Neural cell (in vitro differentiated cells): ENCODE measurements around the gene RFX4. TPM values are rescaled to one million over a fixed set of nuclear protein-coding genes. Genes with fewer than 3 reads are reported as not detected.

ENCODE experiments used
- H2AFZ ChIP-seq: fragments of 200-600, 300-800 bp; sonication (generic), shearing (Covaris generic); 2 replicates; pipeline ENCODE4 v1.6.0; 2014; ENCODE audit warnings: low read depth, mild to moderate bottlenecking, antibody characterized with exemption, low read length, moderate library complexity
- H3F3A ChIP-seq: fragments of 200-600 bp; shearing (Covaris generic); 2 replicates; pipeline ENCODE4 v1.6.1; 2016; ENCODE audit warnings: mild to moderate bottlenecking, moderate library complexity, mixed read lengths, antibody characterized with exemption, low read length; ENCODE audit not compliant: insufficient read depth, poor library complexity, severe bottlenecking
- H3K27ac ChIP-seq: fragments of 200-600, 300-800 bp; sonication (generic), shearing (Covaris generic); 2 replicates; pipeline ENCODE4 v1.5.1; 2014; ENCODE audit warnings: mild to moderate bottlenecking, low read length, moderate library complexity
- H3K27me3 ChIP-seq: fragments of 300-800, 200-600 bp; sonication (generic), shearing (Covaris generic); 2 replicates; pipeline ENCODE4 v1.6.0; 2014; ENCODE audit warnings: mild to moderate bottlenecking, low read depth, low read length, moderate library complexity; ENCODE audit not compliant: insufficient read depth
- H3K36me3 ChIP-seq: fragments of 300-800, 200-600 bp; sonication (generic), shearing (Covaris generic); 2 replicates; pipeline ENCODE4 v1.5.1; 2014; ENCODE audit warnings: mild to moderate bottlenecking, antibody characterized with exemption, low read length, moderate library complexity; ENCODE audit not compliant: insufficient read depth
- H3K4me2 ChIP-seq: fragments of 300-800, 200-600 bp; sonication (generic), shearing (Covaris generic); 2 replicates; pipeline ENCODE4 v1.6.0; 2014; ENCODE audit warnings: mild to moderate bottlenecking, low read length
- H3K4me3 ChIP-seq: fragments of 300-800, 200-600 bp; sonication (generic), shearing (Covaris generic); 2 replicates; pipeline ENCODE4 v1.5.1; 2014; ENCODE audit warnings: mild to moderate bottlenecking, low read length, moderate library complexity
- H3K79me2 ChIP-seq: fragments of 200-600 bp; shearing (Covaris generic); replicated peaks from 2 replicates; pipeline ENCODE4 v1.6.0; 2014; ENCODE audit warnings: mild to moderate bottlenecking, low read length, moderate library complexity; ENCODE audit not compliant: insufficient read depth
- H3K9ac ChIP-seq: fragments of 300-800, 200-600 bp; sonication (generic), shearing (Covaris generic); 2 replicates; pipeline ENCODE4 v1.6.1; 2016; ENCODE audit warnings: mild to moderate bottlenecking, low read length, mixed read lengths
- H3K9me2 ChIP-seq: fragments of 200-600 bp; shearing (Covaris generic); 2 replicates; pipeline ENCODE4 v1.6.1; 2016; ENCODE audit warnings: mild to moderate bottlenecking, low read length, mixed read lengths; ENCODE audit not compliant: insufficient read depth
- H3K9me3 ChIP-seq: fragments of 200-600, 300-800 bp; sonication (generic), shearing (Covaris generic); 2 replicates; pipeline ENCODE4 v1.6.1; 2016; ENCODE audit warnings: mild to moderate bottlenecking, mixed run types, low read length, moderate library complexity, mixed read lengths
- H4K20me1 ChIP-seq: fragments of 200-600 bp; shearing (Covaris generic); 2 replicates; pipeline ENCODE4 v1.6.1; 2016; ENCODE audit warnings: mild to moderate bottlenecking, mixed run types; ENCODE audit not compliant: insufficient read depth
- EP300 ChIP-seq: fragments of 450-650 bp; conservative IDR thresholded peaks from 2 replicates; pipeline ENCODE4 v1.6.1; 2014; ENCODE audit warnings: antibody characterized with exemption, mild to moderate bottlenecking, moderate library complexity; ENCODE audit not compliant: poor library complexity, severe bottlenecking
- EZH2 ChIP-seq: fragments of 200-600, 300-800 bp; shearing (Covaris generic), sonication (generic); IDR thresholded peaks from 2 replicates; pipeline ENCODE4 v1.6.1; 2014; ENCODE audit warnings: antibody characterized with exemption, low read length, borderline replicate concordance, mild to moderate bottlenecking; ENCODE audit not compliant: insufficient read depth, poor library complexity, severe bottlenecking
- MXI1 ChIP-seq: fragments of 450-650 bp; conservative IDR thresholded peaks from 2 replicates; pipeline ENCODE4 v1.6.1; 2014; ENCODE audit warnings: antibody characterized with exemption, mild to moderate bottlenecking; ENCODE audit not compliant: poor library complexity, severe bottlenecking
- POLR2AphosphoS5 ChIP-seq: IDR thresholded peaks from 2 replicates; pipeline ENCODE4 v1.6.1; 2012
- RAD21 ChIP-seq: fragments of 450-650 bp; conservative IDR thresholded peaks from 2 replicates; pipeline ENCODE4 v1.6.1; 2014; ENCODE audit warnings: antibody characterized with exemption, mild to moderate bottlenecking, moderate library complexity
- SMC3 ChIP-seq: fragments of 450-650 bp; conservative IDR thresholded peaks from 2 replicates; pipeline ENCODE4 v1.6.1; 2014; ENCODE audit warnings: antibody characterized with exemption, mild to moderate bottlenecking, moderate library complexity; ENCODE audit not compliant: poor library complexity
- TAF1 ChIP-seq: IDR thresholded peaks from 2 replicates; pipeline ENCODE4 v1.6.1; 2012; ENCODE audit warnings: low read depth
- polyA plus RNA-seq: library from polyadenylated mRNA; depleted of rRNA; stranded (reverse); fragments of >200 nt; gene quantifications from 2 replicates; pipeline ENCODE4 v1.2.3, GENCODE V29; 2014
- TF ChIP-seq, protein P1 (sequence below): fragments of 450-650 bp; IDR thresholded peaks from 2 replicates; pipeline ENCODE4 v1.5.1; 2014; ENCODE audit warnings: antibody characterized with exemption, mild to moderate bottlenecking, moderate library complexity; ENCODE audit not compliant: poor library complexity, severe bottlenecking
- TF ChIP-seq, protein P2 (sequence below): IDR thresholded peaks from 2 replicates; pipeline ENCODE4 v1.6.1; 2012; ENCODE audit warnings: borderline replicate concordance

RFX4 gene
- polyA plus RNA-seq, 1 donor from 2014 or later = 0.22 TPM

DNA sequence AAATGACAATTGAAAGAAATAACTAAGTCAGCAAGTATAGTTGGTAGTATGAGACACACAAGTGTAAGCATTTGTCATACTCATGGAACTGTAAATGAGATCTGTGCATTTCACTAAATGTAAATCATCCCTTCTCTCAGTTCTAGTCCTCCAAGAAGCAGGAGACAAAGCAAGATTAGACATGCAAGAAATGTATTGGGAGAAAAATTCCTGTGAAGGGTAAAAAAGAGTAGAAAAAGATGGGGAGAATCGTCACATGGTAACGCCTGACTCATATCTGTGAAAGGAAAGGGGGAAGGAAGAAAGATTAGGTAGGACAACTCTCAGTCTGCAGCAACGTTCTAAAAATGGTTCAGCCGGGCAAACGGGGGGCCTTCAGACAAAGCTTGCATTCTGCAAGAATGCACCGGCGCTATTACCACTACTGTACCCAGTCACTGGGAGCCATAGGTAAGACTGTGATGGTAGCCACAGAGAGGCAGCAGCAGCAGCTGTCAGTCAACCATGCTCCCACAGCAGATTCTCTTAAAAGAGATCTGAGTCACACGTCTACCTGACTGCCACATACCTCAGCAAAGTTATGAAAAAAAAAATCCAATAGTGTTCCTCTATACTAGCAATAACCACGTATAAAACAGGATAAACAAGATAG is 18.0 kb upstream of the RFX4 start:
- no peak overlapping the region for H3K4me3 ChIP-seq
- H2AFZ ChIP-seq = no peak overlapping the region
- no peaks in the 10 kb centered on the region for H4K20me1 ChIP-seq
- no peak for TF ChIP-seq MXI1
- no peak for TF ChIP-seq SMC3
- TF ChIP-seq EP300 = no peak
- no peak for TF ChIP-seq POLR2AphosphoS5
- TF ChIP-seq, protein P1, sequence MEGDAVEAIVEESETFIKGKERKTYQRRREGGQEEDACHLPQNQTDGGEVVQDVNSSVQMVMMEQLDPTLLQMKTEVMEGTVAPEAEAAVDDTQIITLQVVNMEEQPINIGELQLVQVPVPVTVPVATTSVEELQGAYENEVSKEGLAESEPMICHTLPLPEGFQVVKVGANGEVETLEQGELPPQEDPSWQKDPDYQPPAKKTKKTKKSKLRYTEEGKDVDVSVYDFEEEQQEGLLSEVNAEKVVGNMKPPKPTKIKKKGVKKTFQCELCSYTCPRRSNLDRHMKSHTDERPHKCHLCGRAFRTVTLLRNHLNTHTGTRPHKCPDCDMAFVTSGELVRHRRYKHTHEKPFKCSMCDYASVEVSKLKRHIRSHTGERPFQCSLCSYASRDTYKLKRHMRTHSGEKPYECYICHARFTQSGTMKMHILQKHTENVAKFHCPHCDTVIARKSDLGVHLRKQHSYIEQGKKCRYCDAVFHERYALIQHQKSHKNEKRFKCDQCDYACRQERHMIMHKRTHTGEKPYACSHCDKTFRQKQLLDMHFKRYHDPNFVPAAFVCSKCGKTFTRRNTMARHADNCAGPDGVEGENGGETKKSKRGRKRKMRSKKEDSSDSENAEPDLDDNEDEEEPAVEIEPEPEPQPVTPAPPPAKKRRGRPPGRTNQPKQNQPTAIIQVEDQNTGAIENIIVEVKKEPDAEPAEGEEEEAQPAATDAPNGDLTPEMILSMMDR = no peak
- TF ChIP-seq, protein P2, sequence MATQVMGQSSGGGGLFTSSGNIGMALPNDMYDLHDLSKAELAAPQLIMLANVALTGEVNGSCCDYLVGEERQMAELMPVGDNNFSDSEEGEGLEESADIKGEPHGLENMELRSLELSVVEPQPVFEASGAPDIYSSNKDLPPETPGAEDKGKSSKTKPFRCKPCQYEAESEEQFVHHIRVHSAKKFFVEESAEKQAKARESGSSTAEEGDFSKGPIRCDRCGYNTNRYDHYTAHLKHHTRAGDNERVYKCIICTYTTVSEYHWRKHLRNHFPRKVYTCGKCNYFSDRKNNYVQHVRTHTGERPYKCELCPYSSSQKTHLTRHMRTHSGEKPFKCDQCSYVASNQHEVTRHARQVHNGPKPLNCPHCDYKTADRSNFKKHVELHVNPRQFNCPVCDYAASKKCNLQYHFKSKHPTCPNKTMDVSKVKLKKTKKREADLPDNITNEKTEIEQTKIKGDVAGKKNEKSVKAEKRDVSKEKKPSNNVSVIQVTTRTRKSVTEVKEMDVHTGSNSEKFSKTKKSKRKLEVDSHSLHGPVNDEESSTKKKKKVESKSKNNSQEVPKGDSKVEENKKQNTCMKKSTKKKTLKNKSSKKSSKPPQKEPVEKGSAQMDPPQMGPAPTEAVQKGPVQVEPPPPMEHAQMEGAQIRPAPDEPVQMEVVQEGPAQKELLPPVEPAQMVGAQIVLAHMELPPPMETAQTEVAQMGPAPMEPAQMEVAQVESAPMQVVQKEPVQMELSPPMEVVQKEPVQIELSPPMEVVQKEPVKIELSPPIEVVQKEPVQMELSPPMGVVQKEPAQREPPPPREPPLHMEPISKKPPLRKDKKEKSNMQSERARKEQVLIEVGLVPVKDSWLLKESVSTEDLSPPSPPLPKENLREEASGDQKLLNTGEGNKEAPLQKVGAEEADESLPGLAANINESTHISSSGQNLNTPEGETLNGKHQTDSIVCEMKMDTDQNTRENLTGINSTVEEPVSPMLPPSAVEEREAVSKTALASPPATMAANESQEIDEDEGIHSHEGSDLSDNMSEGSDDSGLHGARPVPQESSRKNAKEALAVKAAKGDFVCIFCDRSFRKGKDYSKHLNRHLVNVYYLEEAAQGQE = no peak
- TF ChIP-seq RAD21 = no peak
- TF ChIP-seq TAF1 = no peak
- TF ChIP-seq EZH2 = no peak
- H3K4me2 ChIP-seq = no peak overlapping the region
- H3K36me3 ChIP-seq = no peaks in the 10 kb centered on the region
- no peaks in the 10 kb centered on the region for H3K9me2 ChIP-seq
- no peak overlapping the region for H3K9ac ChIP-seq
- no peaks in the 10 kb centered on the region for H3K79me2 ChIP-seq
- no peaks in the 10 kb centered on the region for H3K9me3 ChIP-seq
- H3K27me3 ChIP-seq = no peaks in the 10 kb centered on the region
- no peak overlapping the region for H3K27ac ChIP-seq
- no peaks in the 10 kb centered on the region for H3F3A ChIP-seq

DNA sequence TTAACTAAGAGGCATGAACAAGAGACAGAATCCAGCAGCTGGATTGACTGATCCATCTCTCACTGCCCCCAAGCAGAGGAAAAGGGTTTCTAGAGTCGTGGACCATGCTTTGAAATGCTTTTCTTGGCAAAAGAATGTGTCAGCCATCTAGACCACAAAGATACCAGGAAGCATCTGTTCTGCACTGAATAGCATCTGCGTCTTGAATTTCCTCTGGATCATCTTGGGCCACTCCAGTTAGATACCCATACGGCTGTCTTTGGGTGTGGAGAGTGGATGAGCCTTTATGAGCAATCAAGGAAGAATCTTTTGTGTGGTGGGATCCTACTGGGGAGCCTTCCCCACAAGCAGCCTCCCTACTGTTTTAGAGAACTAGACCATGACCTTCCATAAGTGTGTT is 16.0 kb upstream of the RFX4 start:
- Histone ChIP-seq H3K36me3 (no peaks in the 10 kb centered on the region), H3K27me3 (no peaks in the 10 kb centered on the region)

More for the DNA sequence above, 16.0 kb upstream of the RFX4 start:
- no peak overlapping the region for H3K27ac ChIP-seq
- TF ChIP-seq EZH2 = no peak
- TF ChIP-seq SMC3 = no peak
- TF ChIP-seq, protein P1 = no peak
- no peak for TF ChIP-seq TAF1
- no peak for TF ChIP-seq EP300
- no peaks in the 10 kb centered on the region for H3K9me2 ChIP-seq
- H3K9me3 ChIP-seq = no peaks in the 10 kb centered on the region
- no peaks in the 10 kb centered on the region for H3K79me2 ChIP-seq
- no peaks in the 10 kb centered on the region for H3F3A ChIP-seq
- no peak overlapping the region for H3K4me2 ChIP-seq
- H2AFZ ChIP-seq = no peak overlapping the region
- no peak overlapping the region for H3K9ac ChIP-seq
- H3K4me3 ChIP-seq = no peak overlapping the region
- H4K20me1 ChIP-seq = no peaks in the 10 kb centered on the region
